ENCODE results near the gene PAX6.

PAX6 gene

GRCh38 chr11:31808721-31809540, 2.2 kb downstream of the PAX6 start:
- no peak for ATAC-seq (replicated peaks)
- H3K27me3 Mint-ChIP-seq = peaks cover 72 to 86% of the 10 kb centered on the region in 2 donors
- DNase-seq = no peak
- peaks cover 30 to 60% of the 10 kb centered on the region in 2 donors for H3K4me1 Mint-ChIP-seq
- H3K4me3 Mint-ChIP-seq = peak overlapping the region; percentile 70 to 77
- H3K27ac Mint-ChIP-seq = peak overlapping the region; percentile 32
- H3K9me3 Mint-ChIP-seq = peaks cover under 1 to 17% of the 10 kb centered on the region in 2 donors
- H3K36me3 Mint-ChIP-seq = peaks cover 12 to 17% of the 10 kb centered on the region in 2 donors

- H3K27me3 Mint-ChIP-seq = peaks cover 77 to 94% of the 10 kb centered on the region in 2 donors
- H3K9me3 Mint-ChIP-seq = peaks cover 10 to 22% of the 10 kb centered on the region in 2 donors
- H3K4me3 Mint-ChIP-seq = no peak overlapping the region
- no peak for ATAC-seq (replicated peaks)
- no peak overlapping the region for H3K27ac Mint-ChIP-seq
- H3K4me1 Mint-ChIP-seq = peaks cover 37 to 60% of the 10 kb centered on the region in 2 donors
- DNase-seq = no peak
- H3K36me3 Mint-ChIP-seq = peaks cover 15 to 26% of the 10 kb centered on the region in 2 donors
Observed at GRCh38 chr11:31807799-31808667, 3.1 kb downstream of the PAX6 start.

- Mint-ChIP-seq H3K27ac (no peak overlapping the region), H3K27me3 (peaks cover 78 to 94% of the 10 kb centered on the region in 2 donors), H3K4me1 (peaks cover 37 to 53% of the 10 kb centered on the region in 2 donors), H3K4me3 (no peak overlapping the region), H3K9me3 (peaks cover 16 to 26% of the 10 kb centered on the region in 2 donors), H3K36me3 (peaks cover 15 to 32% of the 10 kb centered on the region in 2 donors)
- no peak for DNase-seq
- no peak for ATAC-seq (replicated peaks)
Observed at GRCh38 chr11:31806928-31807798, 4.0 kb downstream of the PAX6 start.

- peaks cover 33 to 47% of the 10 kb centered on the region in 2 donors for H3K4me1 Mint-ChIP-seq
- no peak overlapping the region for H3K4me3 Mint-ChIP-seq
- DNase-seq (no peak), ATAC-seq (replicated peaks) (no peak)
- peaks cover 75 to 92% of the 10 kb centered on the region in 2 donors for H3K27me3 Mint-ChIP-seq
- H3K9me3 Mint-ChIP-seq = peaks cover 16 to 25% of the 10 kb centered on the region in 2 donors
- H3K36me3 Mint-ChIP-seq = peaks cover 12 to 28% of the 10 kb centered on the region in 2 donors
- no peak overlapping the region for H3K27ac Mint-ChIP-seq
Observed at GRCh38 chr11:31806186-31806927, 4.8 kb downstream of the PAX6 start.

GRCh38 chr11:31805629-31806185, 5.4 kb downstream of the PAX6 start:
- no peak overlapping the region for H3K4me3 Mint-ChIP-seq
- DNase-seq = no peak
- H3K4me1 Mint-ChIP-seq = peaks cover 30 to 41% of the 10 kb centered on the region in 2 donors
- H3K9me3 Mint-ChIP-seq = peaks cover 16 to 28% of the 10 kb centered on the region in 2 donors
- no peak overlapping the region for H3K27ac Mint-ChIP-seq
- ATAC-seq (replicated peaks) = no peak
- H3K36me3 Mint-ChIP-seq = peaks cover 12 to 25% of the 10 kb centered on the region in 2 donors
- peaks cover 75 to 92% of the 10 kb centered on the region in 2 donors for H3K27me3 Mint-ChIP-seq

- no peak for DNase-seq
- peaks cover 15 to 30% of the 10 kb centered on the region in 2 donors for H3K36me3 Mint-ChIP-seq
- H3K4me1 Mint-ChIP-seq = peaks cover 33 to 43% of the 10 kb centered on the region in 2 donors
- no peak for ATAC-seq (replicated peaks)
- peak overlapping the region; percentile 20 for H3K27ac Mint-ChIP-seq
- H3K9me3 Mint-ChIP-seq = peaks cover 18 to 33% of the 10 kb centered on the region in 2 donors
- peaks cover 79 to 95% of the 10 kb centered on the region in 2 donors for H3K27me3 Mint-ChIP-seq
- peak overlapping the region; percentile 59 for H3K4me3 Mint-ChIP-seq
Observed at GRCh38 chr11:31805037-31805628, 6.0 kb downstream of the PAX6 start.

GRCh38 chr11:31804312-31805036, 6.6 kb downstream of the PAX6 start:
- peaks cover 16 to 33% of the 10 kb centered on the region in 2 donors for H3K36me3 Mint-ChIP-seq
- no peak for ATAC-seq (replicated peaks)
- peaks cover 22 to 35% of the 10 kb centered on the region in 2 donors for H3K9me3 Mint-ChIP-seq
- no peak for DNase-seq
- peaks cover 33 to 44% of the 10 kb centered on the region in 2 donors for H3K4me1 Mint-ChIP-seq
- H3K27me3 Mint-ChIP-seq = peaks cover 82 to 97% of the 10 kb centered on the region in 2 donors
- peak overlapping the region; percentile 59 for H3K4me3 Mint-ChIP-seq
- peak overlapping the region; percentile 92 for H3K27ac Mint-ChIP-seq

- Mint-ChIP-seq H3K27me3 (peaks cover 81 to 95% of the 10 kb centered on the region in 2 donors), H3K36me3 (peaks cover 16 to 32% of the 10 kb centered on the region in 2 donors), H3K4me1 (peaks cover 32 to 40% of the 10 kb centered on the region in 2 donors), H3K4me3 (peak overlapping the region; percentile 59), H3K9me3 (peaks cover 22 to 35% of the 10 kb centered on the region in 2 donors), H3K27ac (peak overlapping the region; percentile 92)
- ATAC-seq (replicated peaks) = no peak
- no peak for DNase-seq
Observed at GRCh38 chr11:31803813-31804311, 7.3 kb downstream of the PAX6 start.

- Mint-ChIP-seq H3K36me3 (peaks cover 16 to 32% of the 10 kb centered on the region in 2 donors), H3K4me3 (peak overlapping the region in 1 of 2 donors; percentile 32), H3K4me1 (peaks cover 34 to 36% of the 10 kb centered on the region in 2 donors), H3K27ac (peak overlapping the region; percentile 92), H3K9me3 (peaks cover 22 to 35% of the 10 kb centered on the region in 2 donors), H3K27me3 (peaks cover 76 to 94% of the 10 kb centered on the region in 2 donors)
- ATAC-seq (replicated peaks) (no peak), DNase-seq (no peak)
Observed at GRCh38 chr11:31802990-31803812, 7.9 kb downstream of the PAX6 start.

GRCh38 chr11:31802609-31802989, 8.5 kb downstream of the PAX6 start:
- H3K27me3 Mint-ChIP-seq = peaks cover 74 to 91% of the 10 kb centered on the region in 2 donors
- DNase-seq = no peak
- peaks cover 16 to 32% of the 10 kb centered on the region in 2 donors for H3K36me3 Mint-ChIP-seq
- H3K27ac Mint-ChIP-seq = peak overlapping the region; percentile 92
- ATAC-seq (replicated peaks) = no peak
- peaks cover 22 to 33% of the 10 kb centered on the region in 2 donors for H3K9me3 Mint-ChIP-seq
- H3K4me3 Mint-ChIP-seq = peak overlapping the region in 1 of 2 donors; percentile 17
- peaks cover 36% of the 10 kb centered on the region in 2 donors for H3K4me1 Mint-ChIP-seq

- Mint-ChIP-seq H3K4me3 (no peak overlapping the region), H3K27me3 (peaks cover 73 to 91% of the 10 kb centered on the region in 2 donors), H3K9me3 (peaks cover 22 to 30% of the 10 kb centered on the region in 2 donors), H3K4me1 (peaks cover 38% of the 10 kb centered on the region in 2 donors), H3K36me3 (peaks cover 16 to 32% of the 10 kb centered on the region in 2 donors), H3K27ac (peak overlapping the region; percentile 92)
- ATAC-seq (replicated peaks) (no peak), DNase-seq (no peak)
Observed at GRCh38 chr11:31802000-31802551, 9.0 kb downstream of the PAX6 start.

Measured in stimulated activated naive B cell treated with anti-CD40 and anti-IgM and Interleukin-4, amounts not matched to agents 10 μg/mL and 1 μg/mL and 100 μg/mL, for 72 hours (primary cell).